GM08714 (cell line): Measurements from ENCODE around the gene COLQ.

Source experiments
- H3K4me3 ChIP-seq: fragments of 200-500 bp; sonication (Bioruptor generic); 2 replicates; pipeline ENCODE4 v1.5.1; 2014; ENCODE audit warnings: mild to moderate bottlenecking, low read length, inconsistent platforms
- ZNF274 ChIP-seq: IDR thresholded peaks from 2 replicates; pipeline ENCODE4 v1.6.1; 2012; ENCODE audit warnings: mild to moderate bottlenecking, low read depth, low read length

Gene COLQ

DNA sequence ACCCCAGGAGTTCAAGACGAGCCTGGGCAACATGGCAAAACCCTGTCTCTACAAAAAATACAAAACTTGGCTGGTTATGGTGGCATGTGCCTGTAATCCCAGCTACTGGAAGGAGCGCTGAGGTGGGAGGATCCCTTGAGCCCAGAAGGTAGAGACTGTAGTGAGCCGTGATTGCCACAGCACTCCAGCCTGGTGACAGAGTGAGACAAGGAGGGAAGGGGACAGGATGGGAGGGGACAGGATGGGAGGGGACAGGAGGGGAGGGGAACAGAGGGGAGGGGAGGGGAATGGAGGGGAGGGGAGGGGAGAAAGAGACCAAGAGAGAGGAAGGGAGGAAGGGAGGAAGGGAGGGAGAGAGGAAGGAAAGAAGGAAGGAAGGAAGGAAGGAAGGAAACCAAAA lies 11.0 kb downstream of the COLQ start:
- no peak overlapping the region for H3K4me3 ChIP-seq

DNA sequence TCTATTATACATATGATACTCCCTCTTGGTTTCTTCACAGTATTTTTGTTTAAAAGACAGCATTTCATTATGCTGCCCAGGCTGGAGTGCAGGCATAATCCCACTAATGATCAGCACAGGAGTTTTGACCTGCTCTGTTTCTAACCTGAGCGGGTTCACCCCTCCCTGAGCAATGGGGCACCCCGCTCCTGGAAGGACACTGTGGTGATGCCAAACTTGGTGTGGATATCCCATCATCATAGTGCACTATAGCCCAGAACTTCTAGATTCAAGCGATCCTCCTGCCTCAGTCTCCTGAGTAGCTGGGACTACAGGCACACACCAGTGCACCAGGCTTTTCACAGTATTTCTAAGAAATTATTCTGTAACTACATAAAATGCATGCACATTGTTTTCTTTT lies 14.9 kb downstream of the COLQ start:
- TF ChIP-seq ZNF274, result no peak

More for the DNA sequence above, 11.0 kb downstream of the COLQ start:
- TF ChIP-seq ZNF274, result no peak

DNA sequence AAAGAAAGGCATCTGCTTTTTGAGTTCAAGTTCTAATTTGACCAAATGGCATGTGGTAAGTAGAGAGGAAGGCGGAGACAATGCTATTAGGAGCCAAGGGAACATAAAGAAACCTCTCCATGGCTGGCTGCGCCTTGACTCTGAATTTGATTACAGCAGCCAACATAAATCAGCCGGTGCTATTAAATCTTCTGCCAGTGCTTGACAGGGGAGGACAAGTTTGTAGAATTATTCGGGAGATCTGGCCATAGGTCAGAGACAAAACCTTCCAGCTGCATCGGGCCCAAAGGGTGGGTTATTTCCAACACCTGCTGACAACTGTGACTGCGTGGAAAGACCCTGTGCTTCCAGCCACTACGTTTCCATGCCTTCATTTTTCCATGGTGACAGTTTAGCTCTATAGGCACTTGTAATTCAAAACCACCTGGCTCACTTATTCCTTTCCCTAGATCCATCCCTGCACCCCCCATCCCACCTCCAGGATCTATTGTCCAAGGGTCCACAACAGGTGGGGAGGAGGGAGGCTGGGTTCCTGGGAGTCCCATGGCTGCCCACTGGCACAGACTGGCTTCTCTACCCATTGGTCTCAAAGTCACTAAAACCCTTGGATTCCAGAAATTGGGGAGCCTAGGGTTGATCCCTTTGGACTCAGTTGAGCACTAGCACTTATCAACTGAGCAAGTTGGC lies 15.9 kb downstream of the COLQ start:
- no peak for TF ChIP-seq ZNF274
- no peak overlapping the region for H3K4me3 ChIP-seq

More for the DNA sequence above, 14.9 kb downstream of the COLQ start:
- no peak overlapping the region for H3K4me3 ChIP-seq

DNA sequence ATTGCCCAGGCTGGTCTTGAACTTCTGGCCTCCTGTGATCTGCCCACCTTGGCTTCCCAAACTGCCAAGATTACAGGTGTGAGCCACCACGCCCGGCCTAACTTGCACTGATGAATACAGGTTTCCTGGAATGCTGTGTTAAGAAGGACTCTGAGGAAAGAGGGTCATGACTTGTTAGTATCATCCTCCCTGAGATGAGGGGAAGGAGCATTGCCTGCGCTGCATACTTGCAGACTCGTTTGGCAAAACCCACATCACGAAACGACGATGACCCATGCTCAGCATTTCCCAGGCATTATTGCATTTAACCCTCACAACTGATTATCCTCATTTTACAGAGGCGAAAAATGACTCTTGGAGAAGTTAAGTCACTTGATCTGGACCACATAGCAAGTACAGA lies 18.9 kb downstream of the COLQ start:
- TF ChIP-seq ZNF274, result no peak
- H3K4me3 ChIP-seq, result no peak overlapping the region

- H3K4me3 ChIP-seq, result no peak overlapping the region
- no peak for TF ChIP-seq ZNF274
Measured at GRCh38 chr3:15501126-15501525, 20.4 kb downstream of the COLQ start.

GRCh38 chr3:15500107-15500724 lies 21.3 kb downstream of the COLQ start:
- H3K4me3 ChIP-seq, result no peak overlapping the region
- no peak for TF ChIP-seq ZNF274

DNA sequence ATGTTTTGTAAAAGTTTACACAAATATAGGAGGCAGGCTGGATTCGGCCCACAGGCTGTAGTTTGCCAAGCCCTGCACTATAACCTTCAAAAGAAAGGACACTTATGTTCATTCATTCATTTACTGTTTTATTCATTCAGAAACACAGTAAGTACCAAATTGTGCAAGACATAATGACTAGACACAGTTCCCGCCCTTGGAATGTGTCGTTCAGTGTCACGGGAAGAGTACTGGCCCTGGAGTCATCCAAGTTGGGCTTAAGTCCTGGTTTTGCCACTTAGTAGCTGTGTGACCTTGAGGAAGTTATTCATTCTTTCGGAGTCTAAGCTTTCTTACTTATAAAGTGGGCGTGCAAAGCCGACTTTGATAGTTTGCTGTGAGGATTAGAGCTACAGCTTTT lies 22.0 kb downstream of the COLQ start:
- no peak overlapping the region for H3K4me3 ChIP-seq
- TF ChIP-seq ZNF274, result no peak

GRCh38 chr3:15498431-15499214 lies 22.9 kb downstream of the COLQ start:
- no peak for TF ChIP-seq ZNF274
- H3K4me3 ChIP-seq, result no peak overlapping the region

- H3K4me3 ChIP-seq, result no peak overlapping the region
- TF ChIP-seq ZNF274, result no peak
Measured at GRCh38 chr3:15497964-15498363, 23.5 kb downstream of the COLQ start.

GRCh38 chr3:15496341-15496664 lies 25.2 kb downstream of the COLQ start:
- no peak overlapping the region for H3K4me3 ChIP-seq
- no peak for TF ChIP-seq ZNF274

GRCh38 chr3:15495461-15496340 lies 25.8 kb downstream of the COLQ start:
- no peak overlapping the region for H3K4me3 ChIP-seq
- TF ChIP-seq ZNF274, result no peak

DNA sequence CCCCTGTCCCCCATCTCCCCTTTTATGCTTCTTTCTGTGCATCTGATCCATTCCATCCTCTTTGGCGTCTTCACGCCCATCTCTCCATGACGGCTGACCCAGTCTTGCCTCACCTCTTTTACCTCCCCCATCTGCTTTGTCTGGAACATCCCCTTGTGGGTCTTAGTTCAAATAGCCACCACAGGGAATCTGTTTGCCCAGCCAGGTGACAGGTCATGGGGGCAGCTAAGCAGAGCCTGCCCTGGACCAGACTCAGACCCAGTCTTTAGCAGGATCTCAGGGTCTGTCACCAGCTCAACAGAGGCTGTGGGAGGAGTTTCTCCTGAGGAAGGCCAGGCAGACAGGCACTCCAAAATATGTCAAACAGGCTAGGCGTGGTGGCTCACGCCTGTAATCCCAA lies 28.1 kb downstream of the COLQ start:
- H3K4me3 ChIP-seq, result no peak overlapping the region
- TF ChIP-seq ZNF274, result no peak

GRCh38 chr3:15492847-15493360 lies 28.6 kb downstream of the COLQ start:
- H3K4me3 ChIP-seq, result no peak overlapping the region
- no peak for TF ChIP-seq ZNF274

DNA sequence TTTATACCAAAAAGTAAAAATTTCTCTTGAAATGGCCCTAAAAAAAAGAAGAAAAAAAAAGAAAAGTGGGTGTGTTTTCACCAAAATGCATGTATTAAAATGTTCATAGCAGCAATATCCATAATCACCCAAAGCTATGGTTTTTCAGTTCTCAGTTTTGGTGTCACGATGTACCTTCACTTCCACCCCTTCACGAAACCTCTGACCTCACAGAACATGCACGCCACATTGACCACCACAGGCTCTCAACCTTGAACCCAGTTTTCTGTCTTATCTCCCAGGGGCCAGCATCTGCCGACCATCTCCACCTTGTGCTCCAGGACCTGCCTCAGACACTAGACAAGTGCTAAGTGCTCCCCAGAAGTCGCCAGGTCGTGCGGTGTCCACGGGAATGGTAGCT lies 30.4 kb downstream of the COLQ start:
- no peak for TF ChIP-seq ZNF274
- no peak overlapping the region for H3K4me3 ChIP-seq

GRCh38 chr3:15490158-15490557 lies 31.3 kb downstream of the COLQ start:
- H3K4me3 ChIP-seq, result no peak overlapping the region
- TF ChIP-seq ZNF274, result no peak
